ENCODE results near the gene LAMC2.

GRCh38 chr1:183238071-183238470 is 52.0 kb downstream of the LAMC2 start:
- TF ChIP-seq CTCF (IDR thresholded peaks at IDR 0.05) (no peak), POLR2A (IDR thresholded peaks at IDR 0.05) (no peak), POLR2AphosphoS5 (IDR thresholded peaks at IDR 0.05; ENCODE audit: insufficient read depth in 1 of 2, low read depth in 1 of 2) (no peak)

Data from vagina (tissue), 2 donors.